ENCODE results near the gene PLET1. TPM values are rescaled to one million over a fixed set of nuclear protein-coding genes. Genes with fewer than 3 reads are reported as not detected.
A peak's percentile ranks its signal among the peaks of the same experiment; 100 is the strongest.

The PLET1 gene
- total and polyA plus RNA-seq, 9 of the 15 experiments (the other 6 are each of a cell fraction or from before 2014, with no cell fraction given): not detected

DNA sequence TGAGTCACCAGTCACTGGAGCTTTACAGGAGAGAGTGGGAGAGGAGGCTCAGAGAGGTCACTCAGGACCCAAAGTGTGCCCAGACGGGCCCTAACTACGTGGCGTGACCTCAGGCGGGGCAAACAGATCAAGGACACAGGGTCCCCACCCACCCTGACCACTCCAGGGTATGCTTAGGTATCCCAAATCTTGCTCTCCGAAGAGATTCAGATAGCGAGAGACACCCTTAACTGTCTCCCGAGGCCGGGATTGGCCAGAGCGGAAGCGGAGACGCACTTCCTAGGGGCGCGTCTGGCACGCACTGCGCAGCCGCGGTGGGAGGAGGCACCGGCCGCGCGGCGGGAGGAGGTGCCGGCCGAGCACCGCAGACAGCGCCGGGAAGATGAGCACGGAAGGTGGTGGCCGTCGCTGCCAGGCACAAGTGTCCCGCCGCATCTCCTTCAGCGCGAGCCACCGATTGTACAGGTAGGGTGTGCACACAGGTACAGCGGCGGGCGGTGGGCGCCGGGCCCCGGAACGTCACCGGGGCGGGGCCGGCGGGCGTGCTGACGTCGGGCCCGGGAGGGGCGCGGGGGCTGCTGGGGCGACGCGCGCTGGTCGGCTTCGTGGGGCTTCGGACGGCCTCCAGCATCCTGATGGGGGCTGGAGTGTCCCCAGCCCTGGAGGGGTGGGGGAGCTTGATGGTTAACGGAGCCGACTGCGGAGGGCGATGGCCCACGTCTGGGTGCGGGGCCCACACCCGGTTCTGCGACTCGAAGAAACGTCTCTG is 34.4 kb downstream of the PLET1 start, which contains the start of gene PTS (continued):
- TF ChIP-seq, protein P1, sequence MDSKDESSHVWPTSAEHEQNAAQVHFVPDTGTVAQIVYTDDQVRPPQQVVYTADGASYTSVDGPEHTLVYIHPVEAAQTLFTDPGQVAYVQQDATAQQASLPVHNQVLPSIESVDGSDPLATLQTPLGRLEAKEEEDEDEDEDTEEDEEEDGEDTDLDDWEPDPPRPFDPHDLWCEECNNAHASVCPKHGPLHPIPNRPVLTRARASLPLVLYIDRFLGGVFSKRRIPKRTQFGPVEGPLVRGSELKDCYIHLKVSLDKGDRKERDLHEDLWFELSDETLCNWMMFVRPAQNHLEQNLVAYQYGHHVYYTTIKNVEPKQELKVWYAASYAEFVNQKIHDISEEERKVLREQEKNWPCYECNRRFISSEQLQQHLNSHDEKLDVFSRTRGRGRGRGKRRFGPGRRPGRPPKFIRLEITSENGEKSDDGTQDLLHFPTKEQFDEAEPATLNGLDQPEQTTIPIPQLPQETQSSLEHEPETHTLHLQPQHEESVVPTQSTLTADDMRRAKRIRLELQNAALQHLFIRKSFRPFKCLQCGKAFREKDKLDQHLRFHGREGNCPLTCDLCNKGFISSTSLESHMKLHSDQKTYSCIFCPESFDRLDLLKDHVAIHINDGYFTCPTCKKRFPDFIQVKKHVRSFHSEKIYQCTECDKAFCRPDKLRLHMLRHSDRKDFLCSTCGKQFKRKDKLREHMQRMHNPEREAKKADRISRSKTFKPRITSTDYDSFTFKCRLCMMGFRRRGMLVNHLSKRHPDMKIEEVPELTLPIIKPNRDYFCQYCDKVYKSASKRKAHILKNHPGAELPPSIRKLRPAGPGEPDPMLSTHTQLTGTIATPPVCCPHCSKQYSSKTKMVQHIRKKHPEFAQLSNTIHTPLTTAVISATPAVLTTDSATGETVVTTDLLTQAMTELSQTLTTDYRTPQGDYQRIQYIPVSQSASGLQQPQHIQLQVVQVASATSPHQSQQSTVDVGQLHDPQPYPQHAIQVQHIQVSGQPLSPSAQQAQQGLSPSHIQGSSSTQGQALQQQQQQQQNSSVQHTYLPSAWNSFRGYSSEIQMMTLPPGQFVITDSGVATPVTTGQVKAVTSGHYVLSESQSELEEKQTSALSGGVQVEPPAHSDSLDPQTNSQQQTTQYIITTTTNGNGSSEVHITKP (IDR thresholded peaks at IDR 0.05; ENCODE audit: partially characterized antibody): peak; percentile 71
- TF ChIP-seq MXI1 (IDR thresholded peaks at IDR 0.05; ENCODE audit: low read depth, low read length) (no peak), C11orf30 (IDR thresholded peaks at IDR 0.05; ENCODE audit: low read depth) (no peak), MEIS2 (IDR thresholded peaks at IDR 0.05; ENCODE audit: partially characterized antibody) (peak; percentile 64)
- TF ChIP-seq, protein P2, sequence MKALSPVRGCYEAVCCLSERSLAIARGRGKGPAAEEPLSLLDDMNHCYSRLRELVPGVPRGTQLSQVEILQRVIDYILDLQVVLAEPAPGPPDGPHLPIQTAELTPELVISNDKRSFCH (CRISPR knock-in tag; IDR thresholded peaks at IDR 0.05): no peak
- TF ChIP-seq, protein P2 (tag; IDR thresholded peaks at IDR 0.05): 0 out of 2 replicates have a peak, but pooled peaks have one; percentile 44
- TF ChIP-seq, protein P3, sequence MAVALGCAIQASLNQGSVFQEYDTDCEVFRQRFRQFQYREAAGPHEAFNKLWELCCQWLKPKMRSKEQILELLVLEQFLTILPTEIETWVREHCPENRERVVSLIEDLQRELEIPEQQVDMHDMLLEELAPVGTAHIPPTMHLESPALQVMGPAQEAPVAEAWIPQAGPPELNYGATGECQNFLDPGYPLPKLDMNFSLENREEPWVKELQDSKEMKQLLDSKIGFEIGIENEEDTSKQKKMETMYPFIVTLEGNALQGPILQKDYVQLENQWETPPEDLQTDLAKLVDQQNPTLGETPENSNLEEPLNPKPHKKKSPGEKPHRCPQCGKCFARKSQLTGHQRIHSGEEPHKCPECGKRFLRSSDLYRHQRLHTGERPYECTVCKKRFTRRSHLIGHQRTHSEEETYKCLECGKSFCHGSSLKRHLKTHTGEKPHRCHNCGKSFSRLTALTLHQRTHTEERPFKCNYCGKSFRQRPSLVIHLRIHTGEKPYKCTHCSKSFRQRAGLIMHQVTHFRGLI (CRISPR knock-in tag; IDR thresholded peaks at IDR 0.05): no peak
- TF ChIP-seq, protein P4, sequence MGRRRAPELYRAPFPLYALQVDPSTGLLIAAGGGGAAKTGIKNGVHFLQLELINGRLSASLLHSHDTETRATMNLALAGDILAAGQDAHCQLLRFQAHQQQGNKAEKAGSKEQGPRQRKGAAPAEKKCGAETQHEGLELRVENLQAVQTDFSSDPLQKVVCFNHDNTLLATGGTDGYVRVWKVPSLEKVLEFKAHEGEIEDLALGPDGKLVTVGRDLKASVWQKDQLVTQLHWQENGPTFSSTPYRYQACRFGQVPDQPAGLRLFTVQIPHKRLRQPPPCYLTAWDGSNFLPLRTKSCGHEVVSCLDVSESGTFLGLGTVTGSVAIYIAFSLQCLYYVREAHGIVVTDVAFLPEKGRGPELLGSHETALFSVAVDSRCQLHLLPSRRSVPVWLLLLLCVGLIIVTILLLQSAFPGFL (CRISPR knock-in tag; IDR thresholded peaks at IDR 0.05): no peak
- TF ChIP-seq, protein P5, sequence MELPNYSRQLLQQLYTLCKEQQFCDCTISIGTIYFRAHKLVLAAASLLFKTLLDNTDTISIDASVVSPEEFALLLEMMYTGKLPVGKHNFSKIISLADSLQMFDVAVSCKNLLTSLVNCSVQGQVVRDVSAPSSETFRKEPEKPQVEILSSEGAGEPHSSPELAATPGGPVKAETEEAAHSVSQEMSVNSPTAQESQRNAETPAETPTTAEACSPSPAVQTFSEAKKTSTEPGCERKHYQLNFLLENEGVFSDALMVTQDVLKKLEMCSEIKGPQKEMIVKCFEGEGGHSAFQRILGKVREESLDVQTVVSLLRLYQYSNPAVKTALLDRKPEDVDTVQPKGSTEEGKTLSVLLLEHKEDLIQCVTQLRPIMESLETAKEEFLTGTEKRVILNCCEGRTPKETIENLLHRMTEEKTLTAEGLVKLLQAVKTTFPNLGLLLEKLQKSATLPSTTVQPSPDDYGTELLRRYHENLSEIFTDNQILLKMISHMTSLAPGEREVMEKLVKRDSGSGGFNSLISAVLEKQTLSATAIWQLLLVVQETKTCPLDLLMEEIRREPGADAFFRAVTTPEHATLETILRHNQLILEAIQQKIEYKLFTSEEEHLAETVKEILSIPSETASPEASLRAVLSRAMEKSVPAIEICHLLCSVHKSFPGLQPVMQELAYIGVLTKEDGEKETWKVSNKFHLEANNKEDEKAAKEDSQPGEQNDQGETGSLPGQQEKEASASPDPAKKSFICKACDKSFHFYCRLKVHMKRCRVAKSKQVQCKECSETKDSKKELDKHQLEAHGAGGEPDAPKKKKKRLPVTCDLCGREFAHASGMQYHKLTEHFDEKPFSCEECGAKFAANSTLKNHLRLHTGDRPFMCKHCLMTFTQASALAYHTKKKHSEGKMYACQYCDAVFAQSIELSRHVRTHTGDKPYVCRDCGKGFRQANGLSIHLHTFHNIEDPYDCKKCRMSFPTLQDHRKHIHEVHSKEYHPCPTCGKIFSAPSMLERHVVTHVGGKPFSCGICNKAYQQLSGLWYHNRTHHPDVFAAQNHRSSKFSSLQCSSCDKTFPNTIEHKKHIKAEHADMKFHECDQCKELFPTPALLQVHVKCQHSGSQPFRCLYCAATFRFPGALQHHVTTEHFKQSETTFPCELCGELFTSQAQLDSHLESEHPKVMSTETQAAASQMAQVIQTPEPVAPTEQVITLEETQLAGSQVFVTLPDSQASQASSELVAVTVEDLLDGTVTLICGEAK (IDR thresholded peaks at IDR 0.05): peak; percentile 66
- TF ChIP-seq, protein P5 (CRISPR knock-in tag; IDR thresholded peaks at IDR 0.05): no peak
